GM12873 (cell line): Measurements from ENCODE around the gene MYBL2.

Experiments
- CTCF ChIP-seq: IDR thresholded peaks from 2 replicates; pipeline ENCODE4 v1.5.1; 2012; ENCODE audit warnings: low read depth, mild to moderate bottlenecking, moderate library complexity, low read length, control low read depth; ENCODE audit not compliant: insufficient read depth; ENCODE audit errors: missing control alignments

MYBL2 gene

GRCh38 chr20:43702502-43702901 is 35.6 kb downstream of the MYBL2 start:
- TF ChIP-seq CTCF: no peak

GRCh38 chr20:43710370-43711044 is 43.6 kb downstream of the MYBL2 start:
- no peak for TF ChIP-seq CTCF

GRCh38 chr20:43711098-43711654 is 44.3 kb downstream of the MYBL2 start:
- TF ChIP-seq CTCF: no peak

GRCh38 chr20:43715044-43715443 is 48.1 kb downstream of the MYBL2 start:
- no peak for TF ChIP-seq CTCF

- TF ChIP-seq CTCF: no peak
Measured at GRCh38 chr20:43715511-43715910, 48.6 kb downstream of the MYBL2 start.

- TF ChIP-seq CTCF: no peak
Measured at GRCh38 chr20:43716123-43716522, 49.2 kb downstream of the MYBL2 start.

- TF ChIP-seq CTCF: no peak
Measured at GRCh38 chr20:43716757-43717615, 50.1 kb downstream of the MYBL2 start.
